B cell (primary cell): ENCODE measurements around the gene FMNL3. TPM values are rescaled to one million over a fixed set of nuclear protein-coding genes. Genes with fewer than 3 reads are reported as not detected.
A peak's percentile ranks its signal among the peaks of the same experiment; 100 is the strongest.

Experiments used
- ATAC-seq: fragments of 200-7000 bp; cut with Tn5 transposase; one replicate; pipeline ENCODE4 v1.10.0; 2021; ENCODE audit warnings: low read depth, mild to moderate bottlenecking, moderate number of reproducible peaks, moderate library complexity
- CTCF ChIA-PET: fragments of 350-600 bp; sonication (Branson Sonifier 250); formaldehyde crosslinking; loops from one replicate; lab custom pipeline; 2021; ENCODE audit warnings: antibody characterized with exemption, inconsistent platforms; lab: Charles Lee
- POLR2A ChIA-PET: fragments of 350-600 bp; sonication (Branson Sonifier 250); formaldehyde crosslinking; loops from one replicate; lab custom pipeline; 2021; ENCODE audit warnings: antibody characterized with exemption; lab: Charles Lee
- DNase-seq: peaks from one replicate; pipeline ENCODE4 v3.0.0; 2013
- H2AFZ ChIP-seq: 2 replicates; pipeline ENCODE4 v1.6.1; 2012; ENCODE audit warnings: mild to moderate bottlenecking, low read depth, low read length; ENCODE audit not compliant: insufficient read depth, poor library complexity, severe bottlenecking
- H3K27ac ChIP-seq, 2 donors: 1 replicate in 1 of 2; 2 replicates in 1 of 2; pipeline ENCODE4 v1.5.1; 2012 to 2013; ENCODE audit warnings: low read length in 2 of 2, mild to moderate bottlenecking in 2 of 2, moderate library complexity in 1 of 2
- H3K27me3 ChIP-seq, 4 experiments: fragments of 200-600 bp in 1 of 4; sonication (generic) in 1 of 4; replicated peaks in 1 of 4; 1 replicate in 2 of 4; 2 replicates in 2 of 4; pipeline versions ENCODE4 v1.6.1 to v1.7.0; 2013 to 2016; ENCODE audit warnings: low read length in 3 of 4, mild to moderate bottlenecking in 2 of 4, mixed read lengths in 1 of 4, moderate library complexity in 1 of 4; ENCODE audit not compliant: insufficient read depth in 4 of 4, control insufficient read depth in 3 of 4; ENCODE audit errors: control extremely low read depth in 1 of 4
- H3K36me3 ChIP-seq, 2 experiments: replicated peaks in 1 of 2; 1 replicate in 1 of 2; 2 replicates in 1 of 2; pipeline versions ENCODE4 v1.6.1 to v1.7.1; 2013; ENCODE audit warnings: low read length in 1 of 2; ENCODE audit not compliant: insufficient read depth in 2 of 2, control insufficient read depth in 1 of 2; ENCODE audit errors: control extremely low read depth in 1 of 2, extremely low read depth in 1 of 2
- H3K4me1 ChIP-seq, 2 donors: fragments of 200-600 bp in 1 of 2; sonication (generic) in 1 of 2; 1 replicate in 1 of 2; 2 replicates in 1 of 2; pipeline versions ENCODE4 v1.5.1 to v1.6.1; 2013 to 2017; ENCODE audit warnings: low read length in 2 of 2; ENCODE audit not compliant: control insufficient read depth in 2 of 2, insufficient read depth in 2 of 2
- H3K4me2 ChIP-seq: replicated peaks from 2 replicates; pipeline ENCODE3; 2012; ENCODE audit warnings: mild to moderate bottlenecking, low read depth, low read length; ENCODE audit not compliant: poor library complexity, severe bottlenecking
- H3K4me3 ChIP-seq, 5 experiments: fragments of 200-600 bp in 1 of 5; sonication (generic) in 1 of 5; 1 replicate in 3 of 5; 2 replicates in 2 of 5; pipeline versions ENCODE4 v1.5.1 to v1.7.0; 2011 to 2016; ENCODE audit warnings: low read length in 4 of 5, mild to moderate bottlenecking in 4 of 5, low read depth in 2 of 5, control low read depth in 1 of 5, moderate library complexity in 1 of 5; ENCODE audit not compliant: insufficient read depth in 1 of 5; ENCODE audit errors: control extremely low read depth in 1 of 5, extremely low read depth in 1 of 5
- H3K79me2 ChIP-seq: fragments of 200-600 bp; sonication (generic); one replicate; pipeline ENCODE4 v1.6.0; 2016; ENCODE audit warnings: low read length; ENCODE audit not compliant: control insufficient read depth, insufficient read depth
- H3K9ac ChIP-seq: fragments of 200-600 bp; sonication (generic); 2 replicates; pipeline ENCODE4 v1.6.1; 2017; ENCODE audit warnings: mild to moderate bottlenecking, low read length, moderate library complexity
- H3K9me3 ChIP-seq, 3 donors: one replicate each; pipeline versions ENCODE4 v1.6.1 to v1.7.1; 2013; ENCODE audit warnings: low read length in 2 of 3; ENCODE audit not compliant: control insufficient read depth in 2 of 3, insufficient read depth in 1 of 3; ENCODE audit errors: control extremely low read depth in 1 of 3
- H4K20me1 ChIP-seq: 2 replicates; pipeline ENCODE4 v1.6.0; 2012; ENCODE audit warnings: mild to moderate bottlenecking, low read length; ENCODE audit not compliant: insufficient read depth, control insufficient read depth, poor library complexity, severe bottlenecking
- H3K27ac Mint-ChIP-seq: one replicate; pipeline ENCODE4 v1.8.0; 2021; ENCODE audit warnings: mixed read lengths
- H3K27me3 Mint-ChIP-seq: one replicate; pipeline ENCODE4 v1.8.0; 2021; ENCODE audit warnings: mixed read lengths
- H3K4me1 Mint-ChIP-seq: one replicate; pipeline ENCODE4 v1.8.0; 2021; ENCODE audit warnings: mixed read lengths
- H3K4me3 Mint-ChIP-seq: one replicate; pipeline ENCODE4 v1.8.0; 2021; ENCODE audit warnings: mixed read lengths
- H3K9me3 Mint-ChIP-seq: one replicate; pipeline ENCODE4 v1.8.0; 2022; ENCODE audit warnings: mixed read lengths; ENCODE audit not compliant: insufficient read depth
- EZH2 ChIP-seq: IDR thresholded peaks from 2 replicates; pipeline ENCODE4 v1.6.1; 2012; ENCODE audit warnings: borderline replicate concordance, low read depth, mild to moderate bottlenecking, moderate library complexity, low read length; ENCODE audit not compliant: insufficient read depth, poor library complexity, severe bottlenecking
- WGBS: methylation state at CpG from one replicate; pipeline ENCODE4 v1.1.5; 2013; ENCODE audit warnings: missing lambda C conversion rate; ENCODE audit not compliant: insufficient coverage; 5-methylcytosine and 5-hydroxymethylcytosine counted together
- intact Hi-C: fragments of 100-400 bp; cut with micrococcal nuclease; formaldehyde crosslinking; loops from one replicate; pipeline ENCODE4 v1.10.0; 2022
- polyA plus RNA-seq: library from polyadenylated mRNA; depleted of rRNA; stranded (reverse); fragments of >200 nt; gene quantifications from 2 replicates; pipeline ENCODE4 v1.2.3, GENCODE V29; 2012
- total RNA-seq, 2 donors: library from RNA; stranded (reverse); fragments of 120-200 nt in 1 of 2; gene quantifications; 1 replicate in 1 of 2; 2 replicates in 1 of 2; pipeline versions ENCODE4 v1.2.3 to v1.2.4, GENCODE V29; 2013 to 2022
- TF ChIP-seq, protein P1 (sequence below): fragments of 200-600 bp; IDR thresholded peaks from one replicate; pipeline ENCODE4 v1.8.0; 2022; ENCODE audit warnings: antibody characterized with exemption, mild to moderate bottlenecking

Gene FMNL3
- total and polyA plus RNA-seq, 2 donors (not counting 1 experiment from before 2014, with no cell fraction given), result 19.3 to 69.9 TPM

DNA sequence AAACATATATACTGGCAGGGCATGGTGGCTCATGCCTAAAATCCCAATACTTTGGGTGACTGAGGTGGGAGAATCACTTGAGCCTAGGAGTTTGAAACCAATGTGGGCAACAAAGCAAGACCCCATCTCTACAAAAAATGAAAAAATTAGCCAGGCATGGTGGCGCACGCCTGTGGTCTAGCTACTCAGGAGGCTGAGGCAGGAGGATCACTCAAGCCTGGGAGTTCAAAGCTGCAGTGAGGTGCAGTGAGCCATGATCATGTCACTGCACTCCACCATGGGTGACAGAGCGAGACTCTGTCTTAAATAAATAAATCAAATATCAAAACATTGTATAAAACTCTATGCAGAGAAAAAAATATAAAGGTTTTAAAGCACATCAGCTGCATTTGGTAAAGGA lies 5.2 kb downstream of the FMNL3 start:
- TF ChIP-seq, protein P1, sequence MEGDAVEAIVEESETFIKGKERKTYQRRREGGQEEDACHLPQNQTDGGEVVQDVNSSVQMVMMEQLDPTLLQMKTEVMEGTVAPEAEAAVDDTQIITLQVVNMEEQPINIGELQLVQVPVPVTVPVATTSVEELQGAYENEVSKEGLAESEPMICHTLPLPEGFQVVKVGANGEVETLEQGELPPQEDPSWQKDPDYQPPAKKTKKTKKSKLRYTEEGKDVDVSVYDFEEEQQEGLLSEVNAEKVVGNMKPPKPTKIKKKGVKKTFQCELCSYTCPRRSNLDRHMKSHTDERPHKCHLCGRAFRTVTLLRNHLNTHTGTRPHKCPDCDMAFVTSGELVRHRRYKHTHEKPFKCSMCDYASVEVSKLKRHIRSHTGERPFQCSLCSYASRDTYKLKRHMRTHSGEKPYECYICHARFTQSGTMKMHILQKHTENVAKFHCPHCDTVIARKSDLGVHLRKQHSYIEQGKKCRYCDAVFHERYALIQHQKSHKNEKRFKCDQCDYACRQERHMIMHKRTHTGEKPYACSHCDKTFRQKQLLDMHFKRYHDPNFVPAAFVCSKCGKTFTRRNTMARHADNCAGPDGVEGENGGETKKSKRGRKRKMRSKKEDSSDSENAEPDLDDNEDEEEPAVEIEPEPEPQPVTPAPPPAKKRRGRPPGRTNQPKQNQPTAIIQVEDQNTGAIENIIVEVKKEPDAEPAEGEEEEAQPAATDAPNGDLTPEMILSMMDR, result no peak
- no peak for TF ChIP-seq EZH2
- intact Hi-C loops, result loop anchor here (2.0 kb wide), 1 partner anchor 13 kb away; no protein-coding TSS in a partner anchor
- Histone ChIP-seq H3K9ac (no peak overlapping the region), H3K27ac (no peak overlapping the region), H3K79me2 (peaks cover 99% of the 10 kb centered on the region), H3K36me3 (no peaks in the 10 kb centered on the region), H3K4me2 (peak overlapping the region; percentile 44), H4K20me1 (peaks cover 10% of the 10 kb centered on the region), H3K9me3 (no peaks in the 10 kb centered on the region), H2AFZ (no peak overlapping the region), H3K4me3 (no peak overlapping the region), H3K4me1 (peaks cover 81 to 93% of the 10 kb centered on the region in 2 donors), H3K27me3 (no peaks in the 10 kb centered on the region)
- no peak for DNase-seq
- 6% methylated on average over 2 of the region's 3 CpGs for WGBS
- no peaks in the 10 kb centered on the region for H3K9me3 Mint-ChIP-seq
- POLR2A ChIA-PET, result interaction anchor here (2.3 kb wide), 1 partner anchor 34 kb away, joined by 7 read pairs; no protein-coding TSS in a partner anchor
- no peaks in the 10 kb centered on the region for H3K27me3 Mint-ChIP-seq
- peak overlapping the region; percentile 68 for H3K27ac Mint-ChIP-seq
- H3K4me3 Mint-ChIP-seq, result peak overlapping the region; percentile 32
- ATAC-seq, result no peak
- peaks cover 80% of the 10 kb centered on the region for H3K4me1 Mint-ChIP-seq
- CTCF ChIA-PET, result interaction anchor here (1.3 to 13.2 kb wide), 7 partner anchors 10 to 77 kb away, joined by 4 to 372 read pairs (median 28); no protein-coding TSS in a partner anchor
